CD14-positive monocyte (primary cell): ENCODE results near the gene LRRC55. TPM values are rescaled to one million over a fixed set of nuclear protein-coding genes. Genes with fewer than 3 reads are reported as not detected.

ENCODE experiments used
- DNase-seq, 3 donors: peaks; one replicate each; pipeline ENCODE4 v3.0.0-alpha.2; 2011 to 2022
- H2AFZ ChIP-seq: 2 replicates; pipeline ENCODE4 v1.6.0; 2012; ENCODE audit warnings: mild to moderate bottlenecking, low read depth, low read length, inconsistent platforms; ENCODE audit not compliant: insufficient read depth, poor library complexity, severe bottlenecking
- H3K27ac ChIP-seq, 2 donors: 1 replicate in 1 of 2; 2 replicates in 1 of 2; pipeline ENCODE4 v1.5.1; 2012 to 2013; ENCODE audit warnings: low read length in 2 of 2, control low read depth in 1 of 2, inconsistent platforms in 1 of 2, low read depth in 1 of 2, mild to moderate bottlenecking in 1 of 2
- H3K27me3 ChIP-seq, 2 donors: one replicate each; pipeline versions ENCODE4 v1.6.0 to v1.6.1; 2011 to 2013; ENCODE audit warnings: low read length in 2 of 2; ENCODE audit not compliant: control insufficient read depth in 2 of 2, insufficient read depth in 2 of 2
- H3K36me3 ChIP-seq, 2 donors: replicated peaks in 1 of 2; 1 replicate in 1 of 2; 2 replicates in 1 of 2; pipeline versions ENCODE4 v1.5.1 to v1.6.1; 2012 to 2013; ENCODE audit warnings: low read length in 2 of 2, control low read depth in 1 of 2, inconsistent platforms in 1 of 2, mild to moderate bottlenecking in 1 of 2; ENCODE audit not compliant: insufficient read depth in 2 of 2, control insufficient read depth in 1 of 2
- H3K4me1 ChIP-seq, 2 donors: 1 replicate in 1 of 2; 2 replicates in 1 of 2; pipeline versions ENCODE4 v1.5.1 to v1.6.1; 2012 to 2013; ENCODE audit warnings: low read length in 2 of 2, control low read depth in 1 of 2, inconsistent platforms in 1 of 2, mild to moderate bottlenecking in 1 of 2, moderate library complexity in 1 of 2; ENCODE audit not compliant: insufficient read depth in 2 of 2, control insufficient read depth in 1 of 2
- H3K4me2 ChIP-seq: replicated peaks from 2 replicates; pipeline ENCODE3; 2012; ENCODE audit warnings: low read length, moderate library complexity, mild to moderate bottlenecking; ENCODE audit not compliant: poor library complexity, severe bottlenecking; ENCODE audit errors: extremely low read depth
- H3K4me3 ChIP-seq, 3 experiments: fragments of 200-600 bp in 1 of 3; sonication (generic) in 1 of 3; replicated peaks in 1 of 3; 1 replicate in 2 of 3; 2 replicates in 1 of 3; pipeline ENCODE4 v1.5.1; 2011 to 2013; ENCODE audit warnings: low read length in 3 of 3, mild to moderate bottlenecking in 3 of 3, control low read depth in 2 of 3, low read depth in 2 of 3, inconsistent platforms in 1 of 3, moderate library complexity in 1 of 3
- H3K79me2 ChIP-seq: 2 replicates; pipeline ENCODE4 v1.6.0; 2012; ENCODE audit warnings: mild to moderate bottlenecking, control low read depth, inconsistent platforms, low read length, moderate library complexity; ENCODE audit not compliant: insufficient read depth
- H3K9ac ChIP-seq: 2 replicates; pipeline ENCODE4 v1.6.0; 2017; ENCODE audit warnings: low read length, mild to moderate bottlenecking; ENCODE audit not compliant: insufficient read depth, poor library complexity, severe bottlenecking
- H3K9me3 ChIP-seq, 2 donors: replicated peaks in 1 of 2; 1 replicate in 1 of 2; 2 replicates in 1 of 2; pipeline versions ENCODE4 v1.5.1 to v1.6.1; 2012 to 2013; ENCODE audit warnings: low read length in 2 of 2, control low read depth in 1 of 2; ENCODE audit not compliant: control insufficient read depth in 1 of 2, insufficient read depth in 1 of 2
- H4K20me1 ChIP-seq: 2 replicates; pipeline ENCODE4 v1.6.0; 2012; ENCODE audit warnings: mild to moderate bottlenecking, low read length, control low read depth, moderate library complexity; ENCODE audit not compliant: insufficient read depth
- H3K27ac Mint-ChIP-seq, 7 donors: one replicate each; pipeline ENCODE4 v1.8.0; 2020; ENCODE audit warnings: mild to moderate bottlenecking in 7 of 7, mixed read lengths in 7 of 7, moderate library complexity in 6 of 7, inconsistent platforms in 2 of 7
- H3K27me3 Mint-ChIP-seq, 3 donors: one replicate each; pipeline ENCODE4 v1.8.0; 2021 to 2022; ENCODE audit warnings: low read depth in 3 of 3, mild to moderate bottlenecking in 3 of 3, mixed read lengths in 3 of 3, moderate library complexity in 3 of 3, inconsistent platforms in 1 of 3
- H3K36me3 Mint-ChIP-seq, 2 donors: one replicate each; pipeline ENCODE4 v1.8.0; 2020; ENCODE audit warnings: mixed read lengths in 2 of 2, inconsistent platforms in 1 of 2, mild to moderate bottlenecking in 1 of 2
- H3K4me1 Mint-ChIP-seq: one replicate; pipeline ENCODE4 v1.8.0; 2020; ENCODE audit warnings: mild to moderate bottlenecking, mixed read lengths
- H3K4me3 Mint-ChIP-seq, 2 donors: one replicate each; pipeline ENCODE4 v1.8.0; 2020; ENCODE audit warnings: mild to moderate bottlenecking in 2 of 2, mixed read lengths in 2 of 2, moderate library complexity in 1 of 2
- H3K9me3 Mint-ChIP-seq, 7 donors: one replicate each; pipeline ENCODE4 v1.8.0; 2020 to 2022; ENCODE audit warnings: mixed read lengths in 7 of 7, mild to moderate bottlenecking in 6 of 7, moderate library complexity in 6 of 7, inconsistent platforms in 2 of 7
- WGBS: methylation state at CpG from one replicate; pipeline ENCODE4 v1.1.5; 2013; ENCODE audit warnings: missing lambda C conversion rate; ENCODE audit not compliant: insufficient coverage; 5-methylcytosine and 5-hydroxymethylcytosine counted together
- intact Hi-C, 2 donors: fragments of 100-400 bp; cut with micrococcal nuclease; formaldehyde crosslinking; loops; one replicate each; pipeline versions ENCODE4 v1.15.0 to v1.15.1; 2023
- polyA plus RNA-seq, 3 donors: library from polyadenylated mRNA; depleted of rRNA in 1 of 3; unstranded in 2 of 3; stranded (reverse) in 1 of 3; fragments of 300-500 nt in 2 of 3; fragments of >200 nt in 1 of 3; fragmentation: Illumina TruSeq in 2 of 3; gene quantifications; 1 replicate in 2 of 3; 2 replicates in 1 of 3; pipeline ENCODE4 v1.2.3, GENCODE V29; 2012 to 2021
- TF ChIP-seq, protein P1 (sequence below): fragments of 200-600 bp; IDR thresholded peaks from one replicate; pipeline ENCODE4 v1.8.0; 2022; ENCODE audit warnings: antibody characterized with exemption, mild to moderate bottlenecking

The LRRC55 gene
- polyA plus RNA-seq, 3 donors = not detected

DNA sequence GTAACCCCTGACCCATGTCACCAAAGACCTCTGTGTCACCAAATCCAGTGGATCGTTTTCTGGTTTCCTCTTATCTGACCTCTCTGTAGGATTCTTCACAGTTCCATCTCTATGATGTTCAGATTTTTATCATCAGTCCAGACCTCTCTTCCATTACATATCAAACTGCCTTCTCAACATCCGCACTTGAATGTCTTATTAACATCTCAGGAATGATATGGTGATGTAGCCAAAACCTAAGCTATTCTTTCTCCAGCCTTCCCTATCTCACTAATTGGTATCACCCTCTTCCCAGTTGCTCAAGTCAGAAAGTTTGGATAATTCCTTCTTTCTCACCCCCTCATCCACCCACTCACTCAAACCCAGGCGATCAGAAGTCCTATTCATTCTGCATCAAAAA, 41.8 kb downstream of the LRRC55 start:
- H3K4me2 ChIP-seq = no peak overlapping the region
- H3K4me1 ChIP-seq = peaks cover 12% of the 10 kb centered on the region in 2 donors
- Mint-ChIP-seq H3K4me1 (peaks cover 12% of the 10 kb centered on the region), H3K4me3 (no peak overlapping the region), H3K9me3 (peaks cover 0 to 9% (median 7%) of the 10 kb centered on the region in 7 donors), H3K36me3 (no peaks in the 10 kb centered on the region), H3K27me3 (peaks cover 5 to 7% (median 7%) of the 10 kb centered on the region in 3 donors), H3K27ac (no peak overlapping the region)
- H3K79me2 ChIP-seq = no peaks in the 10 kb centered on the region
- H3K27ac ChIP-seq = no peak overlapping the region
- no peaks in the 10 kb centered on the region for H3K36me3 ChIP-seq
- H3K9me3 ChIP-seq = no peaks in the 10 kb centered on the region
- peaks cover 6 to 13% of the 10 kb centered on the region in 2 donors for H3K27me3 ChIP-seq
- TF ChIP-seq, protein P1, sequence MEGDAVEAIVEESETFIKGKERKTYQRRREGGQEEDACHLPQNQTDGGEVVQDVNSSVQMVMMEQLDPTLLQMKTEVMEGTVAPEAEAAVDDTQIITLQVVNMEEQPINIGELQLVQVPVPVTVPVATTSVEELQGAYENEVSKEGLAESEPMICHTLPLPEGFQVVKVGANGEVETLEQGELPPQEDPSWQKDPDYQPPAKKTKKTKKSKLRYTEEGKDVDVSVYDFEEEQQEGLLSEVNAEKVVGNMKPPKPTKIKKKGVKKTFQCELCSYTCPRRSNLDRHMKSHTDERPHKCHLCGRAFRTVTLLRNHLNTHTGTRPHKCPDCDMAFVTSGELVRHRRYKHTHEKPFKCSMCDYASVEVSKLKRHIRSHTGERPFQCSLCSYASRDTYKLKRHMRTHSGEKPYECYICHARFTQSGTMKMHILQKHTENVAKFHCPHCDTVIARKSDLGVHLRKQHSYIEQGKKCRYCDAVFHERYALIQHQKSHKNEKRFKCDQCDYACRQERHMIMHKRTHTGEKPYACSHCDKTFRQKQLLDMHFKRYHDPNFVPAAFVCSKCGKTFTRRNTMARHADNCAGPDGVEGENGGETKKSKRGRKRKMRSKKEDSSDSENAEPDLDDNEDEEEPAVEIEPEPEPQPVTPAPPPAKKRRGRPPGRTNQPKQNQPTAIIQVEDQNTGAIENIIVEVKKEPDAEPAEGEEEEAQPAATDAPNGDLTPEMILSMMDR = no peak
- no peak overlapping the region for H3K4me3 ChIP-seq
- no peaks in the 10 kb centered on the region for H4K20me1 ChIP-seq
- WGBS = 100% methylated on average over 2 of the region's 3 CpGs
- DNase-seq = no peak
- no peak overlapping the region for H2AFZ ChIP-seq
- intact Hi-C loops = no loop called here
- no peak overlapping the region for H3K9ac ChIP-seq

DNA sequence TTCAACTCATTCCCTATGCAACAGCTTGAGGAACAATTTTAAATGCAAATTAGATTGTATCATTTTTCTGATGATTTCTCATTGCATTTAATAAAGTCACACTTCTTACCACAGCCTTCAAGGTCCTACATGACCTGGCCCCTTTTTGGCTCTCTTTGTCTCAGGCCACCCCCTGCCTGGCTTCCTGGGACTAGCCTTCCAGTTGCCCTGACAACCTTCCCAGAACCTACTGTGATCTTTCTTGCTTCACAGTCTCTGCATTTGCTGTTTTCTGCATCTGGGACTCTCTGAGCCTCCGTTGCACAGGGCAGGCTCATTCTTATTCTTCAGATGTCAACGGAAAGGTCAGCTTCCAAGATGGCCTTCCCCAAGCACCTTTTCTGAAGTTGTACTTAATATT, 42.4 kb downstream of the LRRC55 start:
- H3K9me3 ChIP-seq = no peaks in the 10 kb centered on the region
- no peak overlapping the region for H3K4me3 ChIP-seq
- Mint-ChIP-seq H3K27ac (no peak overlapping the region), H3K4me3 (no peak overlapping the region), H3K36me3 (no peaks in the 10 kb centered on the region), H3K9me3 (peaks cover 0 to 9% (median 4%) of the 10 kb centered on the region in 7 donors), H3K4me1 (peaks cover 7% of the 10 kb centered on the region), H3K27me3 (peaks cover 5 to 8% (median 7%) of the 10 kb centered on the region in 3 donors)
- no peaks in the 10 kb centered on the region for H3K79me2 ChIP-seq
- no peak overlapping the region for H3K4me2 ChIP-seq
- no peak overlapping the region for H3K9ac ChIP-seq
- peaks cover 6 to 18% of the 10 kb centered on the region in 2 donors for H3K27me3 ChIP-seq
- intact Hi-C loops = no loop called here
- no peak overlapping the region for H2AFZ ChIP-seq
- DNase-seq = no peak
- WGBS = 60% methylated on average over 1 of the region's 2 CpGs
- no peaks in the 10 kb centered on the region for H3K36me3 ChIP-seq
- H3K4me1 ChIP-seq = peaks cover 7% of the 10 kb centered on the region in 2 donors
- TF ChIP-seq, protein P1 = no peak
- H4K20me1 ChIP-seq = no peaks in the 10 kb centered on the region
- no peak overlapping the region for H3K27ac ChIP-seq
